ENCODE data around the gene POU2F2.

- TF ChIP-seq EZH2 (IDR thresholded peaks at IDR 0.05; ENCODE audit: borderline replicate concordance, low read length), result no peak
- no peak for TF ChIP-seq CTCF (conservative IDR thresholded peaks at IDR 0.05 in 1 of 2, IDR thresholded peaks at IDR 0.05 in 1 of 2; ENCODE audit: extremely low read depth in 1 of 2, insufficient read depth in 1 of 2, low read depth in 1 of 2, low read length in 2 of 2)
Observed at GRCh38 chr19:42109896-42110295, 22.4 kb downstream of the POU2F2 start.

Measured in mammary epithelial cell (primary cell).